Left lung (tissue), 10 donors: Measurements from ENCODE around the gene TCIRG1. TPM values are rescaled to one million over a fixed set of nuclear protein-coding genes. Genes with fewer than 3 reads are reported as not detected.
A peak's percentile ranks its signal among the peaks of the same experiment; 100 is the strongest.

Experiments used
- ATAC-seq: fragments of 200-7000 bp; cut with Tn5 transposase; one replicate; pipeline ENCODE4 v1.9.1; 2020; ENCODE audit warnings: moderate library complexity
- DNase-seq, 4 donors: peaks; one replicate each; pipeline ENCODE4 v3.0.0-alpha.2; 2013 to 2020
- H3K27ac ChIP-seq, 2 donors: fragments of 200-600 bp; sonication (generic) in 1 of 2; one replicate each; pipeline versions ENCODE4 v1.5.0 to v1.8.0; 2020 to 2021
- H3K27me3 ChIP-seq, 2 donors: fragments of 200-600 bp; sonication (generic) in 1 of 2; one replicate each; pipeline versions ENCODE4 v1.5.0 to v1.8.0; 2020 to 2021
- H3K36me3 ChIP-seq, 2 donors: fragments of 200-600 bp; sonication (generic) in 1 of 2; one replicate each; pipeline versions ENCODE4 v1.5.0 to v1.8.0; 2020 to 2021
- H3K4me1 ChIP-seq, 2 donors: fragments of 200-600 bp; one replicate each; pipeline ENCODE4 v1.8.0; 2021
- H3K4me3 ChIP-seq, 2 donors: fragments of 200-600 bp; sonication (generic) in 1 of 2; one replicate each; pipeline versions ENCODE4 v1.5.0 to v1.8.0; 2020 to 2021; ENCODE audit warnings: mild to moderate bottlenecking in 1 of 2
- H3K9me3 ChIP-seq, 2 donors: fragments of 200-600 bp; sonication (generic) in 1 of 2; one replicate each; pipeline versions ENCODE4 v1.5.0 to v1.8.0; 2020 to 2021
- intact Hi-C, 2 donors: fragments of 100-400 bp; cut with DNase I; formaldehyde crosslinking; loops; one replicate each; pipeline versions ENCODE4 v1.11.2 to v1.14.2; 2022
- polyA plus RNA-seq, 6 donors: library from polyadenylated mRNA; unstranded; fragments of 120-200 nt; gene quantifications; one replicate each; pipeline ENCODE4 v1.2.1, GENCODE V29; 2013; ENCODE audit not compliant: insufficient read length in 6 of 6
- total RNA-seq, 2 donors: library from RNA; stranded (reverse); fragmentation: NEBNext Ultra II Directional; extraction: Animal tissue kit (Norgen Biotek cat#: 25700); gene quantifications; one replicate each; pipeline ENCODE4 v1.2.1, GENCODE V29; 2021
- TF ChIP-seq, protein P1 (sequence below), 2 donors: fragments of 200-600 bp; sonication (generic) in 1 of 2; IDR thresholded peaks; one replicate each; pipeline versions ENCODE4 v1.5.0 to v1.8.0; 2021; ENCODE audit warnings: antibody characterized with exemption in 2 of 2
- donor health status: DM: no; HTN: yes; CAD: no.
- donor health status: DM: no; HTN: no; CAD: no.

TCIRG1 gene
- total and polyA plus RNA-seq, 8 donors: 24.3 to 323 (median 37.7) TPM

DNA sequence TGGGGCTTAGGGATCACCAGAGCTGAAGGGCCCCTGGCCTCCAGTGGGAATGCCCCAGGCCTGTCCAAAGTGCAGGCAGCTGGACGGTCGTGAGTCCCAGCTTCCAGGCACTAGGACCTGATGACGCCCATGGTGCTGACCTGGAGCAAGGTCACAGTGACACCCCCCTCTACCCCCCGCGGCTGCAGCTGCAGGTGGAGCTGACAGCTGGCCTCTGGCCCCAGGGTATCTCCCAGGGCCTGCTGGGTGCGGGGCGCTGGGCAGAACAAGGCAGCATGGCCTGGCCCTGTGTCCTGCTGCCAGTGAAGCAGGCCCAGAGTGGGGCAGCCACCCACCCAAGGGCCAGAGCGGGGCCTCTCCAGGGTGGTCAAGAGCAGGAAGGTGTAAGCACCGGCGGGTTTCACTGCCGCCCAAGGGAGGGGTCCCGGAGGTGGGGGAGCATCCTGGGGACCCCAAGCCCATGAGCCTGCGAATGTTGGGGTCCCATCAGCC is 553 bp upstream of the TCIRG1 start:
- H3K27me3 ChIP-seq: no peaks in the 10 kb centered on the region
- peak in 1 of 4 donors; percentile 83 for DNase-seq
- TF ChIP-seq, protein P1, sequence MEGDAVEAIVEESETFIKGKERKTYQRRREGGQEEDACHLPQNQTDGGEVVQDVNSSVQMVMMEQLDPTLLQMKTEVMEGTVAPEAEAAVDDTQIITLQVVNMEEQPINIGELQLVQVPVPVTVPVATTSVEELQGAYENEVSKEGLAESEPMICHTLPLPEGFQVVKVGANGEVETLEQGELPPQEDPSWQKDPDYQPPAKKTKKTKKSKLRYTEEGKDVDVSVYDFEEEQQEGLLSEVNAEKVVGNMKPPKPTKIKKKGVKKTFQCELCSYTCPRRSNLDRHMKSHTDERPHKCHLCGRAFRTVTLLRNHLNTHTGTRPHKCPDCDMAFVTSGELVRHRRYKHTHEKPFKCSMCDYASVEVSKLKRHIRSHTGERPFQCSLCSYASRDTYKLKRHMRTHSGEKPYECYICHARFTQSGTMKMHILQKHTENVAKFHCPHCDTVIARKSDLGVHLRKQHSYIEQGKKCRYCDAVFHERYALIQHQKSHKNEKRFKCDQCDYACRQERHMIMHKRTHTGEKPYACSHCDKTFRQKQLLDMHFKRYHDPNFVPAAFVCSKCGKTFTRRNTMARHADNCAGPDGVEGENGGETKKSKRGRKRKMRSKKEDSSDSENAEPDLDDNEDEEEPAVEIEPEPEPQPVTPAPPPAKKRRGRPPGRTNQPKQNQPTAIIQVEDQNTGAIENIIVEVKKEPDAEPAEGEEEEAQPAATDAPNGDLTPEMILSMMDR (IDR thresholded peaks at IDR 0.05): no peak
- H3K9me3 ChIP-seq: no peaks in the 10 kb centered on the region
- peaks cover 20 to 68% of the 10 kb centered on the region in 2 donors for H3K4me1 ChIP-seq
- peaks cover 0 to 36% of the 10 kb centered on the region in 2 donors for H3K36me3 ChIP-seq
- intact Hi-C loops: no loop called here
- peak overlapping the region; percentile 90 to 98 for H3K27ac ChIP-seq
- H3K4me3 ChIP-seq: peak overlapping the region; percentile 74 to 78
- ATAC-seq: peak; percentile 0

DNA sequence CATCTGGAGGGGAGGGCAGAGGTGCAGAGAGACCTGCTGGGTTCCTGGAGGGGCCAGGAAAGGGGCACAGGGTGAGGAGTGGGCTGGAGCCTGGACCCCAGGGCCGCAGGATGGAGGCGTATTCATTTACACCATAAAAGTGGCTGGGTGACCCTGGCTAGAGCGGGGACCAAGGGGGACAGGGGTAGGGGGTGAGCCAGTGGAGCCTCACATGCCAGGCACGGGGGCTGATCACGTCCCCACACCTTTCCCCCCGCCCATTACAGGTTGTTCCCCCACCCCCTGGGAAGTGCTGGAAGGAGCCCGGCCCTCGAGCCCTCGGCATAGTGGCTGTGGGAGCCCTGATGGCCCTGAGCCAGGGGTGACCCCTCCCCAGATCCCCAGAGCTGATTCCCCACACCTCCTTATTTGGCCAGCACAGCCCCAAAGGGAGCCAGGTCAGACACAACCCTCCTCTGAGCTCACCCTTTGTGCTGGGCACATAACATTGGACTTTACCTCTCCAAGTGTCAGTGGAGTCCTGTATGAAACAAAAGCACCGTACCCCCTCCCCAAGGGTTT is 781 bp downstream of the TCIRG1 start:
- TF ChIP-seq, protein P1 (IDR thresholded peaks at IDR 0.05): no peak
- intact Hi-C loops: no loop called here
- Histone ChIP-seq H3K27ac (peak overlapping the region; percentile 90 to 98), H3K27me3 (no peaks in the 10 kb centered on the region), H3K36me3 (peaks cover 0 to 40% of the 10 kb centered on the region in 2 donors), H3K4me3 (peak overlapping the region; percentile 74 to 78), H3K4me1 (peaks cover 20 to 68% of the 10 kb centered on the region in 2 donors), H3K9me3 (no peaks in the 10 kb centered on the region)
- ATAC-seq (peak; percentile 1), DNase-seq (peak in 1 of 4 donors; percentile 74)

DNA sequence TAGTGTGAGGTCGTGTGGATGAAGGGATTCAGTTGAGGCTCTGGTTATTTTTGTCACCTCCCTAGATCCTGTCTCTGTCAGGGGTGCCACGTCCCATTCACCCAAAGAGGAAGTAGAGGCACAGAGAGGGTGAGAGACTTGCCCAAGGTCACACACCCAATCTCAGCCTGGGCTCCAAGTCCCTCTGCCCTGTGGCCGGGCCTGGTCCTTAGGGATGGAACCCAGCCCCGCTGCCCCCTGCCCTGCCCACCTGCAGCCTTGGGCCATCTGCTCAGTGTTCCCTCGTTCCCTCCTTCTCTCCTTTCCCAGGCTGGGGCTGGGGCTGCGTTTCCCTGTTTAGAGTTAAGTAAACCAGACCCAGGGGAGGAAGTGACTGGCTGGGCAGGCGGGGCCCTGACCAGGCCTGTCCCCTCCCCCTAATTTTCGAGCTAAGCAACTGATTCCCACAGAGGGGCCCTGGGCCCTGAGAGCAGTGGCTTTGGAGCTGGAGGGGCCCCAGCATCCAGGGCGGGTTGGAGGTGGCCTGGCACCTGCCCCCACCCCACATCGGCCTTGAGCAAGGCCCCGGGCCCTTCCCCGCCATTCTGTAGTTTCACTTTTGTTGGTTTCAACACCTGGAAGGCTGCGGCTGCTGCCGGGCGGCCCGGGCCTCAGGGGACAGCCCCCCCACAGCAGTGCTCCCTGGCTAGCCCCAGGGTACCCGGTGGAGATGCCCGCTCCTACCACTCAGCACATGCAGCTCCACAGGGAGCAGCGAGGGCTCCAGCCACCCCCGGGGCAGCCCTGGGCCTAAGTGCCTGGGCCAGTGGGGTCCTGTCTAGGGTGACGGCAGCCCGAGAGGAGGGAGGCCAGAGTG is 1.5 kb downstream of the TCIRG1 start:
- Histone ChIP-seq H3K4me3 (peak overlapping the region; percentile 74 to 78), H3K27ac (peak overlapping the region; percentile 90 to 98), H3K4me1 (peaks cover 20 to 65% of the 10 kb centered on the region in 2 donors), H3K9me3 (no peaks in the 10 kb centered on the region), H3K36me3 (peaks cover 0 to 48% of the 10 kb centered on the region in 2 donors), H3K27me3 (no peaks in the 10 kb centered on the region)
- DNase-seq: peak; percentile 39 to 92 (median 76)
- TF ChIP-seq, protein P1 (IDR thresholded peaks at IDR 0.05): no peak
- peak; percentile 54 for ATAC-seq
- intact Hi-C loops: no loop called here

DNA sequence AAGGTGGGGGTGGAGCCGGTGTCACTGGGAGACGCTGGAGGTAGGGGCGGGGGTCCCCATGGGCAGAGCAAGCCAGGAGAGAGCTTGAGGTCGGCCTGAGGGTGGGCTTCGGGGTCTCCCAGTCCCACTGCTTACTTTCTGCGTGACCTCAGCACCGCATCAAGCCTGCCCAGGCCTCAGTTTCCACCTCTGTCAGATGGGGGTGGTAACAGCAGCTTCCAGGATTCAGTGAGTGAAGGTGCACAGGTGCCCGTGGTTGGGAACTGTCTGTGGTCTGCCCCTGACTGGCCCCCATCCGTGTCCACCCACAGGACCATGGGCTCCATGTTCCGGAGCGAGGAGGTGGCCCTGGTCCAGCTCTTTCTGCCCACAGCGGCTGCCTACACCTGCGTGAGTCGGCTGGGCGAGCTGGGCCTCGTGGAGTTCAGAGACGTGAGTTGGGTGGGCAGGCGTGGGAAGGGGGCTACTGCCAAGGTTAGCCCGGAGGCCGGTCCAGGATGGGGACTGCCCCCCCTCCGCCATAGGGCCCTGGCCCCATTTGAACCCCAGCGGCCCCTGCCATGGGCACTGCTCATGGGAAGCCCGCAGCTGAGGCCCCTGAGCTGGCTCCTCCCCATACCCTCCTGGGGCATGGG is 2.2 kb downstream of the TCIRG1 start:
- H3K27ac ChIP-seq: peak overlapping the region; percentile 90 to 98
- peak in 1 of 4 donors; percentile 73 for DNase-seq
- H3K27me3 ChIP-seq: no peaks in the 10 kb centered on the region
- no peaks in the 10 kb centered on the region for H3K9me3 ChIP-seq
- peak overlapping the region; percentile 74 to 78 for H3K4me3 ChIP-seq
- peaks cover 20 to 58% of the 10 kb centered on the region in 2 donors for H3K4me1 ChIP-seq
- peaks cover 0 to 55% of the 10 kb centered on the region in 2 donors for H3K36me3 ChIP-seq
- intact Hi-C loops: no loop called here
- ATAC-seq: no peak
- TF ChIP-seq, protein P1 (IDR thresholded peaks at IDR 0.05): no peak
